T-helper 2 cell treated with Interferon-gamma antibody and Interleukin-4, amounts not matched to agents 100 ng/mL and 5 ng/mL, for 36 hours (primary cell): Measurements from ENCODE around the gene MAFF. TPM values are rescaled to one million over a fixed set of nuclear protein-coding genes. Genes with fewer than 3 reads are reported as not detected.
"Not testable (repeated sequence)": the region's sequence is repeated elsewhere in the genome, so short reads cannot be mapped to it uniquely, and the experiment has no call there.

ENCODE experiments used
- intact Hi-C: fragments of 100-400 bp; cut with micrococcal nuclease; formaldehyde crosslinking; loops from one replicate; pipeline ENCODE4 v1.15.1; 2023
- total RNA-seq: library from RNA; stranded (reverse); gene quantifications from 2 replicates; pipeline ENCODE4 v1.2.3, GENCODE V29; 2022

The MAFF gene
- 4.3 and 4.7 TPM in 2 replicates for total RNA-seq

DNA sequence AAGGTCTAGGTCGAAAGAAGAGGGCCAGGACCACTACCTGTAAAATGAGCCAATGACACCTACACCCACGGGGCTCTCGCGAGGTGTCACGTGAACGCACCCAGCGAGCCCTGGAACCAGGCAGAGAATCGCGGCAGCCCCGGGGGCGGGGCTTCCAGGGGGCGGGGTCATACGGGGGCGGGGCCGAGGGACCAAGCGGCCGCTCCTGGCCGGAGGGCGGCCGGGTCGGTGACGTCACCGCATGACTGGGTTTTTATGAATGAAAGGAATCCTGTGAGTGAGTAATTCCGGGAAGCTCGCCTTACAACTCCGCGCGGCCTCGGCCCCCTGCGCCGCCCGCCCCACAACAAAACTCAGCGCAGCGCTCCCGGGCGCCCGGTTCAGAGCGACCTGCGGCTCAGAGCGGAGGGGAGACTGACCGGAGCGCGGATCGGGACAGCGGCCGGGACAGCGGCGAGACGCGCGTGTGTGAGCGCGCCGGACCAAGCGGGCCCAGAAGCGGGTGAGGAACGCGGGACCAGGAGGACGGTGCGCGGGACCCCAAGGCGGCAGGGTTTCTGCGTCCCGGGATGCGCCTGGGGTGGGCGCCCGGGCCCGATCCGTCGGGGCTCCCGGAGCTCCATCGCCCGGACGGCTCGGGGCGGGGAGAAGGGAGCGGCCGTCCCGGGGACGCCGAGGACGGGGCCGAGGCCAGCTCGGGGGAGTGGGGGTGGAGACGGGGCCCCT lies at the start of gene MAFF:
Gene MAFF, plus strand, starts transcription at position 284 of the 726 bp plus-strand sequence. CDS start 11,860 bp downstream, outside the sequence.
- intact Hi-C loops: loop anchor here (1.0 to 10.0 kb wide), 6 partner anchors 12 to 595 kb away; partner anchors contain the start of genes CSNK1E, GGA1, PICK1 and PLA2G6

DNA sequence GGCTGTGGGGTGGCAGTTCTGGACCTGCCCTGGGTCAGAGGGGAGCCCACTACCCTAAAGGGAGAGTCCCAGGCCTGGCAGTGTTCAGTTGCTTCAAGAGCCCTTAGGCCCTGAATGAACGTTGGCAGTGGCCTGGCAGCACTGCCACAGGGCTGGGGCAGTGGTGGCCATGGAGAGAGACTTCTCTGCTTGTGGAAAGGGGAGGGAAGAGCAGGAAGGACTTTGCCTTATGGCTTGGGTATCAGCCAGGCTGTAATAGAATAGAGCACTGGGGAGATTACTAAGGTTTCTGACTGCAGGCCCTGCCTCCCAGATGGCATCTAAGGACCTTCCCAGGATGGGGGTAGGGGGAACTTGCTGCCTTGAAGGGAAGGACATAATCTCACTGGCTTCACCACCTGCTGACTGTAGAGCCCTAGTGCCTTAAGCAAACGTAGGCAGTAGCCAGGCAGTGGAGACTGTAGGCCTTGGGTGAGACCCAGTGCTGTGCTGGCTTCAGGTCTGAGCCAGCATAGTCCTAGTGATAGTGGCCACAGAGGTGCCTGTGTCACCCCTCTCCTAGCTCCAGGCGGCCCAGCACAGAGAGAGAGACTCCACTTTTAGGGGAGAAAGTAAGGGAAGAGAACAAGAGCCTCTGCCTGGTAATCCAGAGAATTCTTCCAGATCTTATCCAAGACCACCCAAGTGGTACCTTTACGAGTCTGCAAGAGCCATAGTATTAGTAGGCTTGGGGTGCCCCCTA lies 47.8 kb upstream of the MAFF start:
- intact Hi-C loops: no loop called here

DNA sequence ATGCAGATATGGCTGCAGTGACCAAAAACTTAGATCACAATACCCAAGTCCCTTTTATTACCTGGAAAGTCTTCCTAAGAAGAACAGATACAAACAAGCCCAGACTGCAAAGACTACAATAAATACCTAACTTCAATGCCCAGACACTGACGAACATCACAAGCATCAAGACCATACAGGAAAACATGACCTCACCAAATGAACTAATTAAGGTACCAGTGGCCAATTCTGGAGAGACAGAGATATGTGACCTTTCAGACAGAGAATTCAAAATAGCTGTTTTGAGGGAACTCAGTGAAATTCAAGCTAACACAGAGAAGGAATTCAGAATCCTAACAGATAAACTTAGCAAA lies 47.3 kb upstream of the MAFF start:
- intact Hi-C loops: not testable (repeated sequence)

GRCh38 chr22:38155703-38156102 lies 46.1 kb upstream of the MAFF start:
- intact Hi-C loops: no loop called here

- intact Hi-C loops: no loop called here
Observed at GRCh38 chr22:38162881-38163843, 38.6 kb upstream of the MAFF start.

DNA sequence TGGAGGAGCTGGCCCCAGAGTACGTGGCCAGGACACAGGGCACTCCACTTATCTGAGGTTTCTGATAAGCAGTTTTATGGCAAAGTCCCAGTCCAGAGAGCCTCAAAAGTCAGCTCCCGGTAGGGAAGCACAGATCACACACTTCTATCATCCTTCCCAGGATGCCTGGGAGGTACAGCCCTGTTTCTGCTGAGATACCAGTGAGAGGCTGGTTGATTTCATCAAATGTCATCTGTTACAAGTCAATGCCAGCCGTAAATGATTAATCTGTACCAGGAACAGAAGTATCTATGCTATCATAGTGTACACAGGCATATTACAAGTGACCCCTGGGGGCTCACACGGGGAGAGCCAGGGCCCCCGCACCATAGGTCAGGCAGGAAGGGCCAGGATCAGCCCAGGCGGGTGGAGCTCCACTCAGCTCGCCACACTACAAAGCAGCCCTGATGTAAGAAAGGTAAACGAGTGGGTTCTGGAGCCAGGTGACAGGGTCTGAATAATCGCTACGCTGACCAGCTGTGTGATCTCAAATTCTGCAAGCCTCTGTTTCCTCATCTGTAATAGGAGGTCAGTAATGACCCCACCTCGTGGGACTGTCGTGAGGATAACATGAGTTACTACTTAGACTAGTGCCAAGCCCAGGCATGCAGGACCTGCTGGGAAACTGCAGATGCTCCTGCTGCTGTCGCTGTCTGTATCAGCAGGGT lies 37.8 kb upstream of the MAFF start:
- intact Hi-C loops: no loop called here

- intact Hi-C loops: no loop called here
Observed at GRCh38 chr22:38164551-38164918, 37.3 kb upstream of the MAFF start.

GRCh38 chr22:38165922-38166593 lies 35.7 kb upstream of the MAFF start:
- intact Hi-C loops: no loop called here

DNA sequence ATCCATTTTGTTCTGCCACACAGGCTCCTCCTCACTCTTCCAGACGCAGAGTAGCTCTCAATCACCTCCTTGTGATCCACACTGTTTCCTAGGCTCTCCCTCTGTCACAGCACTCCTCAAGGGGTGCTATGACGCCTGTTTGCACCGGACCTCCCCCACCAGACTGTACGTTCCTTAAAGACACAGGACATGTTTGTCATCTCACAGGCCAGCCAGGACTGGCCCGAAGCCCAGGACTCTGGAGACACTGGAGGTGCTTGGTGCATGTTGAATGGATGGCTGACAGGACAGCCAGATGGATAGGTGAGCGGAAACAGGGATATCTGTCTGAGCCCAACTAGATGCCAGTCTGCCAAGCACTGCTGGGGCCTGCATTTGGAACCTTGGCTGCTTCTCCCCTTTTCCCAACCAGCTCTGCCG lies 33.8 kb upstream of the MAFF start:
- intact Hi-C loops: no loop called here

GRCh38 chr22:38169116-38169515 lies 32.7 kb upstream of the MAFF start:
- intact Hi-C loops: no loop called here

DNA sequence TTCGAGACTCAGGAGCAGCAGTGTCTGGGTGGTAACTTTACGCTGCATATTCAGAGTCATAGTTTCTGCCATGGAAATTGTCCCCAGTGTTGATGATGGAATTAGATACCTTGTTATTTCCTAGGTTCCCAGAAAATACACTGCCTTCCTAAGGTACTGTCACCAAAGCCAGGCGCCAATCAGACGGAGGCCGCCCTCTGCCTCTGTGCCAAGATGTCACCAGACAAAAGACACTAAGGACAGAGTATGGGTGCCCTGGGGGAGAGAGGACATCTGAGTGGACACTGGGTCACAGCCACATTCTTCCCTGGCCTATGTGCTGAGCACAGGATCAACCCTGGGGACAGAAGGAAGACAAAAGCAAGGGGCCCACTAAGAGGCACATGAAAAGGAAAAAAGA lies 31.3 kb upstream of the MAFF start:
- intact Hi-C loops: no loop called here

DNA sequence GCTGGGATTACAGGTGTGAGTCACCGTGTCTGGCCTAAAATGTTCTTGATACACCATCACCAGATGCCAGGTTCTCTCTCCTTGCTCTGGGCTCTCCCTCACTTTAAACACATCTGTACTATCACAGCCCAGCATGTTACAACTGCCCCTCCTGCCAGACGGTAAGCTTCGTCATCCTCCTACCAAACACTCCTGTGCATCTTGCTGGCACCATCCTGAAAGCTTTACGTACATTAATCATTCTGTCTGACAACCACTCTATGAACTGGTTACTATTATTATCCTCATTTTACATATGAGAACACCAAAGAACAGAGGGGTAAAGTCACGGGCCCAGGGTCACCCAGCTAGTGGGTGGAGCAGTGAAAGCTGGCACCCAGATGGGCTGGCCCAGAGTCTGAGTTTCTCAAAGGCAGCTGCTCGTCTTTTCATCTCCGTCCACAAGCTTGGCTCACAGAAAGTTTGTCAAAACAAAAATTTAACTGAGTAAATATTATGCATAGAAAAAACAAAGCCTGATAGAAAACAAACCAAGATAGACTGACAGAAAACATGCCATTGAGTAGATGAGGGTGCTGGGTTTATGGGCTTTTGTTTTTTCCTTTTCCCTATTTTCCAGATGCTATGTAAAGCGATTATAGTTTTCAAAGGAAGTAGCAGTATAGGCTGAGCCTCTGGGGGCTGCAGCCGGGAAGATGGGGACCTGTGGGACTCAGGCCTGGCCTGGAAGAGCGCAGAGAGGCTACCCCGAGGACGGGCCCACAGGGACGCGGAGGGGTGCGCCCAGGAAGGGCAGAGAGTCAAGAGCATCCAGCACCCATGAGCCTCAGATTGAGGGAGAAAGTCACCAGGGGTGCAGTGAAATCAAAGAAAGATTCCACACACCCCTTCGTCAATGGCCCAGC lies 29.6 kb upstream of the MAFF start:
- intact Hi-C loops: no loop called here

- intact Hi-C loops: no loop called here
Observed at GRCh38 chr22:38172832-38173640, 28.8 kb upstream of the MAFF start.

- intact Hi-C loops: no loop called here
Observed at GRCh38 chr22:38173641-38173906, 28.2 kb upstream of the MAFF start.

DNA sequence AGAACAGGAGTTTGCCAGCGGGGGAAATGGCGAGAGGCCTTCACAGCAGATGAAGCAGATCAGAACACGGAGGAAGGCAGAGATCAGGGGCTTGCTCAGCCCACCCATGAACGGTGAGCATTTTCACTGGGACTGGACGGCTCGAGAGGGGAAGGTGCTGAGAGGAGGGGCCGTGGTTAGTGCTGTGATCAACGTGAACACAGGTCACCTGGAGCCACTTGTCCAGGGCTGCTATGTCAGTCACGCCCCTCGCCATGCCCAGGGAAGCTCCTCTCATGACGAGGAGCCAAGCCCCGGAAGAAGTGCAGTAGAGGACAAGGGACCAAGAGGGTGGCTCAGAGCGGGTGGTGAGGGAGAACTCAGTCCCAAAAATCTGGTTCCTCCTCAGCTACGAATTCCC lies 27.2 kb upstream of the MAFF start:
- intact Hi-C loops: no loop called here

DNA sequence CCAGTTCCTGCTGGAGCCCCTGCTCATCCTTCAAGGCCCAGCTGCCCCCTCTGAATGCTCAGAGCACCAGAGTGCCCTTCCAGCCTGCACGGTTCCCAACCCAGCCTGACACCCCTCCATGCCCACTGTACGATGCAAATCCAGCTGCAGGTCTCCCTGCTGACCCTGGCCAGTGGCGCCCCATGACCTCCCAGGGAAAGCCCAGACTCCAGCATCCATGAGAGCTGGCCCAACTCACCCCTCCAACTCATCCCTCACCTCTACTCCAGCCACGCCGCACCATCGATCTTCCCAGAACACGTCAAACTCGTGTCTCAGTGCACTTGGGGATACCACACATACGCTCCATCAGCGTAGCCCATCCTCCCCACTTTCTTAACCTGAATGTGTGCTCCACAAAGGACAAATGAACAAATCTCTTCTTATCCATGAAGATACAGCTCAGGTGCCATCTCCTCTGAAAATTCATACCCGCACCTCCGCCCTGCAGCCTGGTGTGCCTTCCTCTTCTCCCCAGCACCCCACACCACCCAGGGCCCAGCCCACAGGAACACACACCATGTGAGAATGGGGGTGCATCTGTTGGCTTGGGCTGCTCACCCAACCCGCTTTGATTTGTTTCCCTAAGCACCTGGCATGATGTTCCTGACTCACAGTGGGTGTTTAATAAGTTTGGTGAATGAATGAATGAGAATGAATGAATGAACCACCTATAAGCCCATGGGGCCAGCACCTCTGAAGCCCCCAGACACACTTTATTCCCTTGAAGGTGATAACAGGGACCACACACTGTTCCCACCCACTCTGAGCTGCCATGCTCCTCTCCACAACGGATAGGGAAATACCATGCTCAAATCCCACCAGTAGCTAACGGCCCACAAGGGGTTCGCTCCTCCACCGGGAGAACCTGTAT lies 26.3 kb upstream of the MAFF start:
- intact Hi-C loops: no loop called here

- intact Hi-C loops: no loop called here
Observed at GRCh38 chr22:38176170-38176741, 25.5 kb upstream of the MAFF start.
